GM12891 (cell line): ENCODE measurements around the gene ZBTB20.

Experiments used
- DNase-seq: peaks from one replicate; pipeline ENCODE4 v3.0.0; 2011; ENCODE audit warnings: low spot score; ENCODE audit not compliant: insufficient read length
- FAIRE-seq: peaks from 2 replicates; lab custom pipeline; 2011; peaks lifted over from hg19 to GRCh38; lab: Jason Lieb, UNC
- PAX5 ChIP-seq: IDR thresholded peaks from 2 replicates; pipeline ENCODE4 v1.6.1; 2011; ENCODE audit warnings: low read length, moderate library complexity, mild to moderate bottlenecking; ENCODE audit not compliant: insufficient read depth, severe bottlenecking
- POLR2A ChIP-seq: IDR thresholded peaks from 2 replicates; pipeline ENCODE4 v1.6.1; 2011; ENCODE audit warnings: low read depth, low read length, control low read depth
- POLR2AphosphoS5 ChIP-seq: IDR thresholded peaks from 2 replicates; pipeline ENCODE4 v1.6.1; 2011; ENCODE audit warnings: low read depth, low read length, control low read depth
- POU2F2 ChIP-seq: IDR thresholded peaks from 2 replicates; pipeline ENCODE4 v1.6.1; 2011; ENCODE audit warnings: low read depth, mild to moderate bottlenecking, control low read depth, low read length, moderate library complexity
- SPI1 ChIP-seq: IDR thresholded peaks from 2 replicates; pipeline ENCODE4 v1.6.1; 2011; ENCODE audit warnings: low read depth, low read length, control low read depth
- TAF1 ChIP-seq: IDR thresholded peaks from 2 replicates; pipeline ENCODE4 v1.6.1; 2011; ENCODE audit warnings: low read depth, low read length, control low read depth

Gene ZBTB20

DNA sequence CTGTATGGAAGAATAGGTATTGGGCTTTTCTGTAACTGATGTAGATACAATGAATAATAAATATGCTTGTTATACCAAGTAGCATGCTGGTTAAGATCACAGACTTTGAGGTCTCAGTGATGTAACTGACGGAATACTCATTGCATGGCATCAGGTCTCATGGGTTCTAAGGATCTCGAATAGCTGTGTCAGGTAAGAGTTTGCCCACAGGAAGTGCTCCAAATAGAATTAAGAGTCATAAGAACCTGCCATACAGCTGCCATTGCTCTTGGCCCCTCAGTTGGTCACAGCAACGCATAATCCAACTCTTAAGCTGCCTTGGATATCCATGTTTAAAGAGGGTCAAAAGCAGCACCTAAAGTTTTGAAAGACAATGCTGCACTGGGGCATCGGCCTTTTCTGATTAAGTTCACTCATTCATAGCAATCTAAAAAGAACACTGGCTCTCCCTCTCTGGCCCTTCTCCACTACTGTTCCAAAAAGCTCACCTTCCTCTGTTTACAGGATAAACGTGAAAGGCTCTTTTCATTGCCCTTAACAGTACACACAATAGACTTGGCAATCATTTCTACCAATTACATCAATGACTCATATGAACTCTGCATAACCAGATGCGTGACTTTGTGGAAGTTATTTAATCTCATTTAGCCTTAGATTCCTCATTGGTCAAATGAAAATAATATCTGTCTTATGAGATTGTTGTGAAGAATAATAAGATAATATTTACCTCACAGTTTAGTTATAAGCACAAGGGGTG lies 74.6 kb downstream of the ZBTB20 start:
- DNase-seq, result no peak
- TF ChIP-seq SPI1 (no peak), PAX5 (no peak), TAF1 (no peak), POLR2AphosphoS5 (no peak), POU2F2 (no peak), POLR2A (no peak)
- FAIRE-seq, result no peak

DNA sequence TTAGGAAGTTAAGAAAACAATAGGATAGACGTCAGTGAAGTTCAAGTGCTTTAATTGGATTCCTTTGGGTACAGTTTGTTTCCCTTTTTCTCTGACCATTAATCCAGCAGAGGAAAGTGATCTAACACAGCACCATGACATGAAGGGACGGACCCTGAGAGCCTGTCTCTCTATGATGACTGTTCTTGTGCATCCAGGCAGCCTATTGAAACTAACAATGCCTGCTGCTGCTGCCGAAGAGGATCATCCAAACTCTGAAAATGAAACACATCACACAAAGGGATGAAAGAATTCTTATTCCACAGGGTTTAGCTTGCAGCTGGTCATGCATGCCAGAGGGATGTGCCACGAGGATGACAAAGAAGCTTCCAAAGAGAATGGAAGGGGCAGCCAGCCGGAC lies 75.5 kb downstream of the ZBTB20 start:
- FAIRE-seq, result no peak
- DNase-seq, result no peak
- no peak for TF ChIP-seq POU2F2
- TF ChIP-seq SPI1, result no peak
- TF ChIP-seq POLR2A, result no peak
- no peak for TF ChIP-seq TAF1
- no peak for TF ChIP-seq POLR2AphosphoS5
- TF ChIP-seq PAX5, result no peak

DNA sequence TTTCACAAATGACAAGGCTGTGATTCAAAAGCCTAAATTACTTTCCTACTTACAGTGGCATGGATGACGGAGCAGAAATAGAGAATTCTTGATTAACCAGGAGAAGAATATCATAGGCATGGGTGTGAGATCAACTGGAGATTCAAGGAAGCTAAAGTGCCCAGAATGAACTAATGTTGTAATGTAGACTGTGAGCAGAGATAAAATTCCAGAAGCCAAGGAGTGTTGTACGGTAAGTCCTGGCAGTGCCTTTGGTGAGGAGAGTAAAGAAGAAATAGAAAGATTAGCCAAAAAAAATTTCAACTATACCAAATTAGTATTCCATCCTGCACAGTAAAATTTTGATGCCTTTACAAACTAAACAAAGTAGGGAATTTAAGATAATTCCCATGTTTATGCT lies 75.9 kb downstream of the ZBTB20 start:
- no peak for TF ChIP-seq SPI1
- TF ChIP-seq TAF1, result no peak
- no peak for TF ChIP-seq POLR2AphosphoS5
- no peak for TF ChIP-seq PAX5
- TF ChIP-seq POU2F2, result no peak
- no peak for TF ChIP-seq POLR2A
- DNase-seq, result no peak
- no peak for FAIRE-seq

DNA sequence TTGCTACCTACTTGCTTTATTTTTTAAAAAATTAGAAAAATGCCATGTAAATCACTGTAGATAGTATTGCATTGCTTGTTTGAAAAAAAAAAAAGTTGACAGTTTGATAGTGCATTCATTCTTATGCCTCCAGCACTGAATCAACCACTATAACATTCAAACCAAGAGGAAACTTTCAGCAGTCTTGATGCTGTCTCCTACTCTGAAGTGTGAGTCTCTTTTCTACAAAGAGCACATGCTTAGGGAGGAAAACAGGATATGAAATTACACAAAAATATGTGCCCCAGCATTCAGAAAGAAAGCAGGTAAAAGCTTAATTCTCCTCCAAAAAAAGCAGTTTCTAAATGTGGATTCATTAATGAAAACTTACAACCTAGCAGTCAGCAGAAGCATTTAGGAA lies 78.3 kb downstream of the ZBTB20 start:
- TF ChIP-seq TAF1 (no peak), SPI1 (no peak), POU2F2 (no peak), POLR2AphosphoS5 (no peak), POLR2A (no peak), PAX5 (no peak)
- no peak for DNase-seq
- no peak for FAIRE-seq

DNA sequence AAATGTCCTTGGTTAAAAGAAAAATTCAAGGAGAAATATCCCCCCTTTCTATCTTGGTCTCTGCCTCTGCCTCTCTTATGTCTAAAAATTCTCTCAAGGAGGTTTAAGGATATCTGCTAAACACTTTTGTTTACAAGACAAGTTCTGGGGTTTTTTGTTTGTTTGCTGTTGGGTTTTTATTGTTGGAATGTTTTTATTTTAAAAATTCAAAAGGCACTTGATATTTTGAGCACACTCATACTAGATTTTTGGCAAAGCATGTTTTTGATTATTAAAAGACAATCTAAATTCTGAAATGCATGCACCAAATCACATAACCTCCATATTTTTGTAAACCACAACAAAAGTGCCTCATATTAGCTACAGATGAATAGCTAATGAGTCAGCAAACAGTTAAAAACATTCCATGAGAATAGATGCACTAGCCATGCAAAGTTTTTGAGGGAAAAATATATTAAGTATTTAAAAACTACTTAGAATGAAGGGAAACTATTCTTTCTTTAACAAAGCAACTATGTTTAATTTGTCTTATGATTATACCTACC lies 84.6 kb downstream of the ZBTB20 start:
- FAIRE-seq, result no peak
- no peak for TF ChIP-seq POLR2A
- TF ChIP-seq PAX5, result no peak
- TF ChIP-seq SPI1, result no peak
- TF ChIP-seq TAF1, result no peak
- no peak for TF ChIP-seq POU2F2
- no peak for DNase-seq

DNA sequence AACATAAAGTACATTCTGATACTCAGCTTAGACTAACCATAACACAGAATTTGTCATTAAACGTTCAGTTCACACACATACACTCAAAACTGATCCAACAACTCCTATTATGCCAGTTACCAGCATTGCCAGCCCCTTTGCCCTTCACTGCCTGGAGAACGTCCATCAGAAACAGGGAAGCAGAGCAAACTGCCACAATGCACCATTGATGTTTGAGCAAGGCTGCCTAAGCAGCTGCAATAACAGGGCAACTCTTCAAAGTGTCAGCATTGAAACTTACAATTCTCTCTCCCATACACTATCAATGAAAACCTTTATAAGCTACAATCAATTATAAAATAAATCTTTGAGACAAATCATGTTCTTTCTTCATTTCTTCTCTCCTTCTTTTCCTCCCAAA lies 85.1 kb downstream of the ZBTB20 start:
- FAIRE-seq (no peak), DNase-seq (no peak)
- TF ChIP-seq SPI1 (no peak), POU2F2 (no peak), POLR2A (no peak), POLR2AphosphoS5 (no peak), PAX5 (no peak), TAF1 (no peak)

DNA sequence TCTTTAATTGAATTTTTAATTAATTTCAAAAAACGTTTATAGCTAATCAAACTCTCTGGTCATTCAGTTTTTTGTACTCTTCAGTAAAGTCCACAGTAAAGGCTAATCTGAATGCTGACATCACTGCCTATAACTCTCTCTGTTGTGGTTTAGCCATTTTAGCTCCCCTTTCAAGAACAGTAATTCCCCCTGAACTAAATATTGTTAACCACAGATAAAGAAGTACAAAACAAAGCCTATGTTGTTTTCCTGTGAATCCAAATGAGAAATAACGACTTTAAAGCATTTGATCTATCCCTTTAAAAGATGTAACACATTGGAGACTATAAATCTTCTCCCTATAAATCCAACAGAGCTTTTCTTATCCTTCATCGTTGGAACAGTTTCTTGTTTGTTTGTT lies 94.2 kb downstream of the ZBTB20 start:
- DNase-seq (no peak), FAIRE-seq (no peak)
- TF ChIP-seq POU2F2 (no peak), PAX5 (no peak), POLR2A (no peak), SPI1 (no peak), TAF1 (no peak), POLR2AphosphoS5 (no peak)

DNA sequence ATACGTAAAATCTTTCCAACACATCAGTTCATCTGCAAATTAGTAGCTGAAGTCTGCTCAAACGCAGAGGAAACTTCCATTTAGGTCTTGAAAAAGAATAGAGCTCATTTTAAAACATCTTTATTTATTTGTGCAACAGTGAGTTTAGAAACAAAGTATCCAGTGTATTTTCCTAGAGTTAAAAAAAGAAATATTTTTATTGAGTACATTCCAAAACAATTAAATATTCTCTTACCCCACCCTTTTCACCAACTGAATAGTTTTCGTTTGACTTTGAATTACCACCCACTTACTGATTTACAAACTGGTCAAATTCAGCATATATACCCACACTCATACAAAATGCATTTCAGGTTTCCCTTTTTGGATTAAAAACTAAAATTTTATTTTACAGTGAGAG lies 104.7 kb downstream of the ZBTB20 start:
- FAIRE-seq (no peak), DNase-seq (no peak)
- TF ChIP-seq SPI1, result no peak
- no peak for TF ChIP-seq POU2F2
- TF ChIP-seq POLR2A, result no peak
- no peak for TF ChIP-seq TAF1
- no peak for TF ChIP-seq POLR2AphosphoS5
- TF ChIP-seq PAX5, result no peak

DNA sequence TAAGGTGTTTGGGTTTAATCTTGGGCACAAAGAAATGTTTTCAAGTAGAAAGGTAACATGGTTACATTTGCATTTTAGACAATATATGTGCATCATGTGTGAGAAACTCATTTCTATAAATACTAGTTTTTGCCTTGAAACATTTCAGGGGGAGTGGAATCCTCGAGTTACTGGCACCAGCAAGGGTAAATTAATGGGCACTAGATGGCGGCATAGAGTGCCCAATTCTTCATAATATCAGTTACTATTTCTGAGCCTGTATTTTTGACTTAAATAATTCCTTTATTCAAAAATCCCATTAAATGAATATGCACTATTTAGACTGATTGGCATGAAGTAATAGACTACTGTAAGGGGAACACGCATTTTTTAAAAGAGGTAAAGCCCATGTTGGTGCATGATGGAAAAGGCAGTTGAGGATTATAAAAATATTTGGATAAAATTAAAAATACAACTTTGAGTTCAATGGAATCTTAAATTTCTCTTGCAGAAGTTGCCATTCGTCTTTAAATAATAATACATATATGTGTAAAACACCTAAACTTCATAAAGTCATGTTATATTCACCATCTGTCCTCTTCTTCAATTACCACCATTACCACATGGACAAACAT lies 106.3 kb downstream of the ZBTB20 start:
- TF ChIP-seq POLR2A (no peak), PAX5 (no peak), SPI1 (no peak), POLR2AphosphoS5 (no peak), POU2F2 (no peak), TAF1 (no peak)
- DNase-seq (no peak), FAIRE-seq (no peak)

DNA sequence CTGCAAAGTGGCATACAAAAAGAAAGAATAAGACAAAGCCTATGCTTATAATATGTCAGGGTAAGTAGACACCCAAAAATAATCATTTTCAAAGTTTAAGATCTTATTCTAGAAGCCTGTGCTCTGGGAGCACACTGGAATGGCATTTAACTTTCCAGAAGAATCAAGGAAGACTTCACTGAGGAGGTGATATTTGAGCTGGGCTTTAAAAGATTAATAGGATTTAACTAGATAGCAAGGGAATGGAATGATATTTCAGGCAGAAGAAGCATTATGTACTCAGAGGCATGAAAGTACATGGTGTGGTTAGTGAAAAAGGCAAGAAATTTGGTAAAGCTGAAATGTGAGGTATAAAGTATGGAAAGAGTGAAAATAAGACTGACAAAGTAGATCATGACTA lies 106.8 kb downstream of the ZBTB20 start:
- TF ChIP-seq SPI1 (no peak), POLR2A (no peak), POLR2AphosphoS5 (no peak), POU2F2 (no peak), TAF1 (no peak), PAX5 (no peak)
- no peak for DNase-seq
- no peak for FAIRE-seq
